ENCODE results near the gene MEF2B.

The MEF2B gene

DNA sequence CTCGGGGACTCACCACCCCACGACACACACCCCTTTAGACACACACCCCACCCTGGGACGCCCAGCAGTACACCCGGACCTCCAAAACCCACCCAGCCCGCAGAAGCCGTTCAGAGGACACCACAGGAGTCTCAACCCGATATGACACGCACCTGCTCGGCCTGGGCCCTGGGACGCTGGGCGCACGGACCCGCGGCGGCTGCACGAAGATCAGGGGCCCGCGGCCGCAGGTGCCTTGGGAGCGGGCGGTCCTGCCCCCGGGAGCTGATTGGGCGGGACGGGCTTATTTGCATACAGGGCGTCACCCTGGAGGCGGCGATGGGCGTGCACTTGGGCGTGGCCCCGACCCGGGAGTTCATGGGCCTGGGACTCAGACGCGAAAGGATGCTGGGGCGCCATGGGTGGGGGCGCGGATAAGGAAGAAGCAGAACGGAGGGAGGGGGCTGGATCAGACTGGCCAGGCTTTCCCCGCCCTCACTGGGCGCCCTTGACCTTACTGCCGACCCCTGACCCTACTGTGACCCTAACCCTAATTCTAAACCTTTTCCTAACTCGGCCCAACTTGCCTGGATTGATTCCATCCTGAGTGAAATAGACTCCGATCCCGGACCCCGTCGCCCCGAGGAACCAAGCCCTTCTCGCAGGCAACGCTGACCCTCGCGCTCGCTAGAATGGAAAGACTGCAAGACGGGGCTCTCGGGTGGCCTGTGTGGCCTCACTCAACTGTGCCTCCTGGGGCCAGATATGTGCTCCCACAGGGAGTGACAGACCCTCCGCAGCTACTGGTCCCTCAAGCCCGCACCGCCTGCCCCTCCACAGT, at the start of gene MEF2B:
MEF2B (minus strand) TSS at position 211 of the 820 bp plus-strand sequence. CDS start 19,528 bp downstream, outside the sequence.
- peak; percentile 62 for DNase-seq

DNA sequence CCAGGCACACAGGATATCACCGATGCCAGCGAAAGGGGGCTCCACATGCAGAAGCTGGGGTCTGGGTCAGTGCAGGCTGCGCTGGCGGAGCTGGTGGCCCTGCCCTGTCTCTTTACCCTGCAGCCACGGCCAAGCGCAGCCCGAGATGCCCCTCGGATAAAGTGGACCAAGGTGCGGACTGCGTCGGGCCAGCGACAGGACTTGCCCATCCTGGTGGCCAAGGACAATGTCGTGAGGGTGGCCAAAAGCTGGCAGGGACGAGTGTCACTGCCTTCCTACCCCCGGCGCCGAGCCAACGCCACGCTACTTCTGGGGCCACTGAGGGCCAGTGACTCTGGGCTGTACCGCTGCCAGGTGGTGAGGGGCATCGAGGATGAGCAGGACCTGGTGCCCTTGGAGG, 48.8 kb upstream of the MEF2B start:
- no peak for DNase-seq

DNA sequence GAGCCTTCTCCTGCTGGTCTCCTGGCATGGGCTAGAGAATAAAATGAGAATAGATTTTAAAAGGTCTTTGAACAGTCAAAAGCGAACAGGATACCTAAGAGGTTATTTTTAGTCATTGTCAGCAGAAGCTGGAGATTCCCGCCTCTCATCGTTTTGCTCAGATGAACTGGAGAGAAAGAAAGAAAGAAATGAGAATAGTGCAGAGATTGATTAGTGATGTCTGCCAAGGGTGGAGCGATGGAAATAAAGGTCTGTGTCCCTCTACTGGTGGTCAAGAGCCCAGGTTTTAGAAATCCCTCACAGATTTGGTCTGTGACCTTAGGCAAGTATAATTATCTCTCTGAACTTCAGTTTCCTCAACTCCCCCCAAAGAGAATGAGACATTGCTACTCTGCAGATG, 47.0 kb upstream of the MEF2B start:
- no peak for DNase-seq

DNA sequence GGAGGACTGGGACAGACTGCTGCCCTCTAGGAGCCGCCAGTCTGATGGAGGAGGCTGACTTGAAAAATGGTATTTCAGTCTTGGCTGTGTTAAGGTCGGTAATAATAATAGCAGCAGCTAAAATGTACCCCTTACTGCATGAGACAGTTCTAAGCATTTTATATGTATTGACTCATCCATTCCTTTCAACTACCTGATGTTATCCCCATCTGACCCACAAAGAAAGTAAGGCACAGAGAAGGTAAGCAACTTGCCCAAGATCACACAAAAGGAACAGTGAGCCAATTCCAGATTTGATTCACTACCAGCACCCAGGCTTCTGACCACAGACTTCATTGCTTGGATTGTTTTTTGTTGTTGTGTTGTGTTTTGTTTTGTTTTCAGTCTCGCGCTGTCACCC, 45.7 kb upstream of the MEF2B start:
- no peak for DNase-seq

DNA sequence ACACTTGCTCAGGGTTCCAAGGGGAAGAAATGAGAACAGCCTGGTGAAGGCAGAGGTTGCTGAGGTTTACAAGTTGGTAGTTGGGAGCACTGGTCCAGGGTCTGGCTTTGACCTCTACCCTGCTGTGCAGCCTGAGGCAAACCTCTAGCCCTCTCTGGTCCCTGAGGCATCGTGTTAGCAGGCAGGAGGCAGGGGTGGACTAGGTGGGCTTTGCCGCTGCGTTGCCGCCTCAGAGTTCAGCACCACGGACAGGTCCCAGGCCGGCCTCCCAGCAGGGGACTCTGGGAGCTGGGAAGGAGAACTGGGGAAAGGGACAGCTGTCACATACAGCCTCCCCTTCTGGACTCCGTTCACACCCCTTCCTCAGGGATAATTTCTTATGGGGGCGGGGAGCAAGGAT, 44.8 kb upstream of the MEF2B start:
- DNase-seq, result no peak

DNA sequence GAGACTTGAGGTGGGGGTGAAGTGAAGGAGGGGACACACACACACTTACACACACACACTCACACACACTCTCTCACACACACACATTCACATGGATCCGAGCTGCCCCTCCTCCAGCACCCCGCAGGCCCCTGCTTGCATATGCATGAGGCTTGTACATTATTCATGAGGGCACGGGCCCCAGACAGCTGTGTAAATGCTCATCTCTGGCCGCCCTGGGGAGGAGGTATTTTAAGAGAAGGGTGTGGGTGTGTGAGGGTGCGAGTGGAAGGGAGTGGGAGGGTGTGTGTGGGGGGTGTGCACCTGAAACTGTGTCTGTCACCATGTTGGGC, 44.1 kb upstream of the MEF2B start:
- DNase-seq, result no peak

DNA sequence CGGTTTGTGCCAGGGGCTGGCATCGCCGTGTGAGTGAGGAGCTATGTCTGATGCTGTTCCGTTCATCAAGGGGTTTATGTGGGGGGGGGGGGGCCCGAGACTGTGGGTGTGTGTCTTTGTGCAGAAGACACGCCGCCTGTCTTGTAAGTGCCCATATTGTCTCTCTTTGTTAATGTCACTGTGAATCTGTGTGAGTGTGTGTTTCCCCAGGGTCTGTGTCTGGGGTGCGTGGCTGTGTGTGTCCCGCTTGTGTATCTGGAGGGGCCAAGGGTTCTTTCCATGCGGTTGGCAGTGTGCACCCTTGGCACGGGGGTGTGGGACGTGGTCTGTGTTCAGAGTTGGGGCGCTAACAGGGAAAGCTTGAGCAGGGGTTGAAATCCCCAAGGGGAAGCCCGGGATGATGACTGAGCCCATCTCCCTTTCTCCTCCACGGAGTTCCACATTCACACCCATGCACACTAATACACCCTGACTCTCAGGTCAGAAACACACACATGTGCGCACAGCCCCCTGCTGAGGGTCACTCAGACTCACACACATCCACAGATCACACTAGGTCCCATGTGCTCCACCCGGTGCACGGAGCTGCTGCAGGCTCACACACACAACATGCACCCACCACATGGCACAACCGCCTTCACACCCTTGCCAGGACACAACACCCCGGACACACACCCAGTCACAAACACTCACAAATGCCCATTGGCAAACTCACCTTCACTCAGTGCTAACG, 43.5 kb upstream of the MEF2B start:
- no peak for DNase-seq

DNA sequence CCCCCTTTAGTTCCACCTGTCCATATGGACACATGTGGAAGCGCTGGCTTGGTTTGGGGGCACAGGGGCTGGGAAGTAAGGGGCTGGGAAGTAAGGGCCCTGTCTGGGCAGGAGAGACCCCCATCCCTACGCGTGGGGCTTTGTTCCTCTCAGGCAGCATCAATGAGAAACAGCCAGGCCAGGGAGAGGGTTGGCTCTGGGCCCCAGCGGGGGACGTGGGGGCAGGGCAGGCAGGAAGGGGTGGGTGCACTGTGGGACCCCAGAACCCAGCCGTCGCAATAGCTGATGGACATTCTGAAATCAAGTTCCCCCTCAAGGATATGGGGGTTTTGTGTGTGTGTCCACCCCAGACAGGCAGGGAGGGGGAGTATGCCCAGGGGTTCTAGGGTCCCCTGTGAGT, 42.9 kb upstream of the MEF2B start:
- no peak for DNase-seq

DNA sequence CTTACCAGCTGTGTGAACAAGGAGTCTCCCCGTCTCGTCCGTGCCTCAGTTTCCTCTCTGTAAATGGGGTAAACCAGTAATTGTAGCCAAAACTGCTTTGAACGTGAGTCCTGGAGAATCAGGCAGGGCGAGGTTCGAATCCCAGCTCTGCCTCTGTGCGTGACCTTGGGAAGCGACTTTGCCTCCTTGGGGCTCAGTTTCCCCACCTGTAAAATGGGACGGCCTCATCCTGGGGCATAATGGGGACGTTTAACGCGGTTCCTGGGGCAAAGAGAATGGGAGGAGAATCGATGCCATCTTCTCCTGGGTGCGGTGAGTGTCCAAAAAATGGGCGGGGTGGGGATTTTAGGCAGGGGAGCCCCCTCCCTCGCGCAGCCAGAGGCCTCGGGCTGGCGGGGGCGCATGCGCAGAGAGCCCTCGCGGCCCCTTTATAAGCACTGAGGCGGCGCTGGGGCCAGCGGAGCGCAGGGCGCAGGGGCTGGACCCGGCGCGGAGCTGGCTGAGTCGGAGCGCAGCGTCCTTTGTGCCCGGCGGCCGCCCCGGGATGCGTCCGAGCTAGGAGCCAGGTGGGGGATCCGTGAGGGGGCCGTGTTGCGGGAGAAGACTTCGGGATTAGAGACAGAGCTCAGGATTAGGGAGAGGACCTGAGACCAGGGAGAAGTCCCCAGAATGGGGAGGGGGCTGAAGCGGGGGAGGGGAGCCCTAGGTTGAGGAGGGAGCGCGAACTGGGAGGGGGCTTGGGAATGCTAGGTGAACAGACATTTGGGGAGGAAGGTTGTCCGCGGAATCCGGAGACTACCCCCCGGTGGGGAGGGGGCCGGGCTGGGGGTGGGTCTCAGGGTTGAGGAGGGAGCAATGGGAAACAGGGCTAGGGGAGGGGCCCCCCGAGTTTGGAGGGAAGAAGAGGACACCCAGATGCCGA, 41.7 kb upstream of the MEF2B start, which contains the start of gene NCAN:
NCAN (plus strand) TSS at position 460 of the 922 bp plus-strand sequence. CDS start 4,996 bp downstream, outside the sequence.
- no peak for DNase-seq

DNA sequence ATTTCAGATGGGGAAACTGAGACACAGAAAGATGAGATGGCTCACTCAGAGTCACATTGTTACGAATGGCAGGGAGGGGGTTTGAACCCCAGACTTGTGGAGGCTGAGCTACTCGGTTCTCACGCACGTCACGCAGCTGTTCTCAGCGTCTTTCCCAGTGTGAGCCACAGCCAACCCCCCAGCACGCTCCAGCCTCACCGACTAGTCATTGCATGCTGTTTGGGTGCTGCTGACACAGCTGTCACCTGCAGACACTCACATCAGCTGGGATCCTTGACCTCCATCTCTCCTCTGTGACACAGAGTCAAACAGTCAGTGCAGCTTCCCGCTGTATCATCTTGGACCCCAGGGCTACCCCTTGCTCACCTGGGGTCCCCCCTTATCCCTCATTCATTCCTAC, 39.3 kb upstream of the MEF2B start:
- peak; percentile 53 for DNase-seq

DNA sequence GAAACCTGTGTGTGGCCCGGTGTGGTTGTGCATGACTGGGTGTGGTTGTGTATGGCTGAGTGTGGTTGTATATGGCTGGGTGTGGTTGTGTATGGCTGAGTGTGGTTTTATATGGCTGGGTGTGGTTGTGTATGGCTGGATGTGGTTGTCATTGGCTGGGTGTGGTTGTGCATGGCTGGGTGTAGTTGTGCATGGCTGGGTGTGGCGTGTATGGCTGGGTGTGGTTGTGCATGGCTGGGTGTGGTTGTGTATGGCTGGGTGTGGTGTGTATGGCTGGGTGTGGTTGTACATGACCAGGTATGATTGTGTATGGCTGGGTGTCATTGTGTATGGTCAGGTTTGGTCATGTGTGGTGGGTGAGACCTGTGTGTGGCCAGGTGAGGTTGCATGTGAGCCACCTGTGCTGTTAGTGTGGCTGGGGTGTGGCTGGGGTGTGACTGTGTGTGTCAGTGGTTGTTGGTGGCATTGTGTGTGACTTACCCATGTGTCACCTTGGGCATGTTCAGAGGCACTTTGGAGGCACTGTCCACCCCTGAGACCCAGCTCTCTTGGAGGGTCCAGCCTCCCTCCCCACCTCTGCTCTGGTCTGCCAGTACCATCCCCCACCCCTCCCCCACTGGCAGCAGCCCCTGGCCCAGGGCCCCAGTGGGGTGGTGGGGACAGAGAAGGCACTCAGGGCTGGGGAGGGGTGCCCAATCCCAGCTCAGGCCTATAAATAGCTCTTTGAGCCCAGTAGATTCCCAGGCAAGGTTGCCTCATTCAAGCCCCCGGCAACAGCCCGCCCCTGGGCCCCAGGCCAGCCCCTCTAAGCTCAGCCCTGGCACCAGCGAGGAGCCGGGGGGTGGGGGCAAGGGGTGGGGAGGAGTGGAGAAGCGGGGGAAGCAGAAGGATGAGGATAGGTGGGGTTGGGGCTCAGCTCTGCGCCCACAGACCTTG, 37.8 kb upstream of the MEF2B start:
- no peak for DNase-seq

DNA sequence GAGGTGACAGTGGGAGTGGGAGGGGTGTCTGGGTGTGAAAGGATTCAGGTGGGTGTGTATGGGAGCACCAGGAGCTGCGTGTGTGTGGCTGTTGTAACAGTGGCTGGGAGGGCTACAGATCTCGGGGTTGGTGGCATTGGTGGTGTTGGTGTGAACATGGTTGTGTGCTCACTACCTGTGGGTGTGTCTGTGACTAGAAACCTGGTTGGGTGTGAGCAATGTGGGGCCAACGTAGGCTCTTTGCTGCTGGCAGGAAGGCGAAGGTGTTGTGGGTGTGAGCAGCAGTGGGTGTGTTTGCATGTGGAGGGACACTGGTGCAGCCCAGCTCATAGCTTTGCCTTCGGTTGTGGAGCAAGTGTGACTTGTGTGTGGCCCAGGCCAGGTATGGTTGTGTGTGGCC, 36.9 kb upstream of the MEF2B start:
- no peak for DNase-seq

DNA sequence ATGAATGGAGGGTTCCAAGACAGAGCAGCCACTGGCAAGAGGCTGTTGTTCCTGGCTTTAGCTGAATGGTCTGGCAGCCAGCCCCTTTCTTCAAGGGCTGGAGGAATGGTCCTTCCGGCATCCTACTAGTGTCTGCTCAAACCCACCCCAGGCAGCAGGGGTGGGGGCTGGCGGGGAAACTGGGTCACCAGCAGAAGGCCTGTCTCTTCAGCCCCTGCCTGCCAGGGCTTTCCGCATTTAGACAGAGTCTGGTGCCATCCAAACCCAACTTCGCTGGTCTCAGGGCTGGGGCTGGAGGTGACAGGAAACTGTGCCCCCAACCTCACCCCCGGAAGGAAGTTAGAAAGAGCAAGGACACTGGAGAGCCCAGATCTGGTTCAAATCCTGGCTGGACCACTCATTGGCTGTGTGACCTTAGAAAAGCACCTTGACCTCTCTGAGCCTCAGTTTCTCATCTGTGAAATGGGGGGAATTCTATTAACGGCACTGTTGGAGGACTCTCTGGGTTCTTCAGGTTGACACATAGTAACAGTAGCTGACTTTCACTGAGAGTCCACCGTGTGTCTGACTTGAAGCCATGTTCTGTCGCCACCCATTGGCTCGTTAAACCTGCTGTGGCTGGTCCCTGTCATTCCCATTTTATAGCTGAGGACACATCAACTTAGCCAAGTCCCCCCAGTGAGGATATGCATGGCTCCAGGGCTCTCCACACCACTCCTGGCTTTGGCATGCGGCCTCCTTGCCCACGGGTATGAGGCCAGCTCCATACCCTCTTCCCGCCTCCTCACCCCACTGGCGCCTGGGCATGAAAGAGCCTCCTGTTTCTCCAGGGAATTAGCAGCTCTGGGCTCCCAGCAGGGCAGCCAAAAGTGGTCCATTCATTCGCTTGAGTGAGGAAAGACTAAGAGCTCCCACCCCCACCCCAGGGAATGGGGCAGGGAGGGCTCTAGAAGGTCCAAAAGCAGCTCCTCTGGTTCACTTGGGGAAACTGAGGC, 35.6 kb upstream of the MEF2B start:
- DNase-seq, result no peak

DNA sequence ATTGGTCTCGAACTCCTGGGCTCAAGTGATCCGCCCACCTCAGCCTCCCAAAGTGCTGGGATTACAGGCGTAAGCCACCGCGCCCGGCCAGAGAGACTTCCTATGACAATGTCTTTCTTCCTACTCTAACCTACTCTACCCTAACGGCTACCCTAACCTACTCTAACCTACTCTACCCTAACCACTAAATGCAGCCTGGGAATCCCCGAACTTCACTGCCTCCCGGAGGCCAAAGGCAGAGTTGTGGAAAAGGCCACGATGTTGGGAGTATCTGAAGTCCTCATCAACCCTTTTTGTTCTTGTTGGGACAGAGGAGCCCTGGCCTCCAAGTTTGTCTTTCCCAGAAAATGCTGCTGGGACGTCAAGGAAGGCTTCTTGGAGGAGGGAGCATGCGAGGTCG, 34.1 kb upstream of the MEF2B start:
- DNase-seq, result no peak

DNA sequence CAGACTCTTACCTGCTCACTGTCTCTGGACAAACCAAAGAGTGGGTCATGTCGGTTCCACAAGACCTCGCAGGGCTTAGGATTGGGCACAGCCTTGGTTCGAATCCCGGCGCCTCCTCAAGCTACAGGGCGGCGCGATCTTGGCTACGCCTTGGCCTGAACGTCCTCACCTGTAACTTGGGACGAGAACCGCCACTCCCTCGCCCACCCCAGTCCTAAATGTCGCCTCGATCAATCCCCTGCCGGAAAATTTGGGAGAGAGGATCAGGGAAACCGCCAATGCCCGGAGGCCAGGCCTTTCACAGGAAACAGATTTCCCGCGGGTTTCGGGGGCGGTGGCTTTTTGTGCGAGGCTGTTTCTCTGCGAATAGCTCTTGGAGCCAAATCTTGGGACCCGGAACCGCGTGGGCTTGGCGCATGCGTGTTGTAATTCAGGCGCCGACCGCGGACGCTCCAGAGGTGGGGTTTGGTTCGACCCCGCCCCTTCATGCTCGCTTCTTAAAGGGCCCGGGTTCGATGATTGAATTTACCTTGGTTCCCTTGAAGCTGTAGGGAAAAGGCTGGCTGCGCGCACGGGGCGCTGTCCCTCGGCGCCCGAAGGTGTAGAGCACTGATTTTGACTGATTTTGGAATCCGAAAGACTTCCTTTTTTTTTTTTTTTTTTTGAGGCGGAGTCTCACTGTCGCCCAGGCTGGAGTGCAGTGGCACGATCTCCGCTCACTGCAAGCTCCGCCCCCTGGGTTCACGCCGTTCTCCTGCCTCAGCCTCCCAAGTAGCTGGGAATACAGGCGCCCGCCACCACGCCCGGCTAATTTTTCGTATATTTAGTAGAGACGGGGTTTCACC, 33.2 kb upstream of the MEF2B start, which contains the start of gene NR2C2AP:
NR2C2AP (minus strand) TSS at position 403 of the 845 bp plus-strand sequence; CDS start at position 49, 354 bp downstream.
- DNase-seq, result peak; percentile 81

DNA sequence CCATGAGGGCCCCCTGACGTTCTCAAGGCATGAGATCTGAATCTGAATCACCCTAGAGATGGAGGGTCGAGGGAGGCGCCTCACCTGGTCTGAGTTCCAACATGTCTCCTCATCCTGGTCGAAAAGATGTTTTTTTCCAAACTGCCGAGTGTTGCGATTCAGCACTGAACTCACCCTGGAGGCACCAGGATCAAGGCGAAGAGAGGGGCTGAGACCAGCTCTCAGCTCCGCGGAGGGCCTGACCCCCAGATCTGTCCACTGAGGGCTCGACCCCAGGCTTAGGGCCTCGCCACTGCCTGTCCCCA, 32.6 kb upstream of the MEF2B start:
- DNase-seq, result no peak

DNA sequence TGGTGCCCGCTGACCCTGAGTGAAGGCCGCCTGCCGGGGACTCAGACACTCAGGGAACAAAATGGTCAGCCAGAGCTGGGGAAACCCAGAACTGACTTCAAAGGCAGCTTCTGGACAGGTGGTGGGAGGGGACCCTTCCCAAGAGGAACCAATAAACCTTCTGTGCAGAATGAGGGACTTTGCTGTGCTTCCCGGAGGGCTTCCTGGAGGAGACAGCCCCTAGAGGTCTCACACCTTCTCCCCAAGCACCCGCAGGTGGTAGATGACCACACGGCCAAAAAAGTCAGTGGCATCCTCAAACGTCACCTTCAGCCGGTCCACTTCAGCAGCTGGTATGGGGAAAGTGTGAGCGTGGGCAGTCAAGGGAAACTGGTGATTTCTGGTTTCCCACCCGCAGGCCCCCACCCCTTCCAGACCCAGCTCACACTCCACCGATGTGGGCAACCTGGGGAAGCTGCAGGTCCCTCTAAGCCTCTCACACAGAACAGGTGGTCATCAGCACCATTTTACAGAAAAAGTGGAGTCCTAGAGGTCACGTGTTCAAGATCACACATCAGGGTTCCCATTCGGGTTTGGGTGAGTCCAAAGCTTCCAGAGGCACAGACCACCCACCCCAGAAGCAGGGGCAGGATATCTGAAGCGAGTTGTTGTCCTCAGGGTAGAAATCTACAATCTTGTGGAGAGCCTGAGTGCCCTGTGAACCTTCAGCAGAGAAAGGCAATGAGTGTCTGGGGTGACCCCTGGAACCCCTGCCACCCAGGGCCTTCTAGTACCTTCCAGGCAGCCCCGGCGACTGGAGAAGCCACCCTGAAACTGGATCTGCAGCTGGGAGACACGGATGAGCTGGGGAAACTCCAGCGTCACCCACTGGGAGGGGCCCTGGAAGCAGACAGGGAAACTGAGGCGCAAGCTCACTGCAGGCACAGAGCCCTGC, 31.9 kb upstream of the MEF2B start:
- DNase-seq, result no peak

DNA sequence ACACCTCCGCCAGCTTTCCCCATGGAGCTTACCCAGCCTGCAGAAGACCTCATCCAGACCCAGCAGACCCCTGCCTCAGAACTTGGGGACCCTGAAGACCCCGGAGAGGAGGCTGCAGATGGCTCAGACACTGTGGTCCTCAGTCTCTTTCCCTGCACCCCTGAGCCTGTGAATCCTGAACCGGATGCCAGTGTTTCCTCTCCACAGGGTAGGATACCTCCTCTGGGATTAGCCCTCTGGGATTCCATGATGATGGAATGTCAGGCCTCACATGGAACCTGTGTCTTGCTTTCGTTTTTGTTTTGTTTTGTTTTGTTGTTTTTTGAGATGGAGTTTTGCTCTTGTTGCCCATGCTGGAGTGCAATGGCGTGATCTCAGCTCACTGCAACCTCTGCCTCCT, 23.9 kb upstream of the MEF2B start:
- no peak for DNase-seq

Data from SHP77 treated with DMSO at 0.1 percent for 48 hours (cell line).